Nephron progenitor cell (in vitro differentiated cells): ENCODE data around the gene ARHGAP42.

Experiments
- DNase-seq: peaks from one replicate; pipeline ENCODE4 v3.0.0; 2021
- H3K27ac Mint-ChIP-seq: 2 replicates; pipeline ENCODE4 v1.8.0; 2021; ENCODE audit warnings: mild to moderate bottlenecking, moderate library complexity, mixed read lengths
- H3K27me3 Mint-ChIP-seq: 2 replicates; pipeline ENCODE4 v1.8.0; 2021; ENCODE audit warnings: mild to moderate bottlenecking, low read depth, mixed read lengths; ENCODE audit not compliant: poor library complexity
- H3K36me3 Mint-ChIP-seq: 2 replicates; pipeline ENCODE4 v1.8.0; 2021; ENCODE audit warnings: low read depth, mixed read lengths
- H3K4me1 Mint-ChIP-seq: 2 replicates; pipeline ENCODE4 v1.8.0; 2021; ENCODE audit warnings: mixed read lengths
- H3K4me3 Mint-ChIP-seq: 2 replicates; pipeline ENCODE4 v1.8.0; 2021; ENCODE audit warnings: mild to moderate bottlenecking, moderate library complexity, mixed read lengths
- H3K9me3 Mint-ChIP-seq: 2 replicates; pipeline ENCODE4 v1.8.0; 2021; ENCODE audit warnings: mild to moderate bottlenecking, moderate library complexity, mixed read lengths
- TF ChIP-seq, protein P1 (sequence below): fragments of 200-600 bp; sonication (generic); IDR thresholded peaks from 2 replicates; pipeline ENCODE4 v1.5.0; 2021; ENCODE audit warnings: antibody characterized with exemption

ARHGAP42 gene

DNA sequence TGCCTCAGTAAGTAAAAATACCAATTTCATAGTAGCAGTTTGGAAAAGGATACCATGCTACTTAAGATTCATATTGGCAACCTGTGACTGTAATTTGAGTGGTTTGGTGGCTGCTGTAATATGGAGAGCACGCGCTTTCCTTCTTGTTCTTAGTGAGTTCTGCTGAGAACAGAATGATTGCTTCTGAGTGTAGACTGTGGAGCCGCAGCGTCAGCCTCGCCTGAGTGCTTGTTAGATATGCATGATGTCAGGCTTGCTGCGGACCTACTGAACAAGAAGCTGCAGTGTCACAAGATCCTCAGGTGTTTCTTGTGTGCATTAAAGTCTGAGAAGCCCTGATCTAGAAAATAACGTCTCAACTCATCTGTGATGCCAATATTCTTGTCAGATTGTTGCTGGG, 143.2 kb downstream of the ARHGAP42 start:
- TF ChIP-seq, protein P1, sequence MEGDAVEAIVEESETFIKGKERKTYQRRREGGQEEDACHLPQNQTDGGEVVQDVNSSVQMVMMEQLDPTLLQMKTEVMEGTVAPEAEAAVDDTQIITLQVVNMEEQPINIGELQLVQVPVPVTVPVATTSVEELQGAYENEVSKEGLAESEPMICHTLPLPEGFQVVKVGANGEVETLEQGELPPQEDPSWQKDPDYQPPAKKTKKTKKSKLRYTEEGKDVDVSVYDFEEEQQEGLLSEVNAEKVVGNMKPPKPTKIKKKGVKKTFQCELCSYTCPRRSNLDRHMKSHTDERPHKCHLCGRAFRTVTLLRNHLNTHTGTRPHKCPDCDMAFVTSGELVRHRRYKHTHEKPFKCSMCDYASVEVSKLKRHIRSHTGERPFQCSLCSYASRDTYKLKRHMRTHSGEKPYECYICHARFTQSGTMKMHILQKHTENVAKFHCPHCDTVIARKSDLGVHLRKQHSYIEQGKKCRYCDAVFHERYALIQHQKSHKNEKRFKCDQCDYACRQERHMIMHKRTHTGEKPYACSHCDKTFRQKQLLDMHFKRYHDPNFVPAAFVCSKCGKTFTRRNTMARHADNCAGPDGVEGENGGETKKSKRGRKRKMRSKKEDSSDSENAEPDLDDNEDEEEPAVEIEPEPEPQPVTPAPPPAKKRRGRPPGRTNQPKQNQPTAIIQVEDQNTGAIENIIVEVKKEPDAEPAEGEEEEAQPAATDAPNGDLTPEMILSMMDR, result no peak
- no peak overlapping the region for H3K27ac Mint-ChIP-seq
- no peaks in the 10 kb centered on the region for H3K36me3 Mint-ChIP-seq
- peak; percentile 25 for DNase-seq
- H3K27me3 Mint-ChIP-seq, result no peaks in the 10 kb centered on the region
- peaks cover 30% of the 10 kb centered on the region for H3K4me1 Mint-ChIP-seq
- no peaks in the 10 kb centered on the region for H3K9me3 Mint-ChIP-seq
- H3K4me3 Mint-ChIP-seq, result no peak overlapping the region

DNA sequence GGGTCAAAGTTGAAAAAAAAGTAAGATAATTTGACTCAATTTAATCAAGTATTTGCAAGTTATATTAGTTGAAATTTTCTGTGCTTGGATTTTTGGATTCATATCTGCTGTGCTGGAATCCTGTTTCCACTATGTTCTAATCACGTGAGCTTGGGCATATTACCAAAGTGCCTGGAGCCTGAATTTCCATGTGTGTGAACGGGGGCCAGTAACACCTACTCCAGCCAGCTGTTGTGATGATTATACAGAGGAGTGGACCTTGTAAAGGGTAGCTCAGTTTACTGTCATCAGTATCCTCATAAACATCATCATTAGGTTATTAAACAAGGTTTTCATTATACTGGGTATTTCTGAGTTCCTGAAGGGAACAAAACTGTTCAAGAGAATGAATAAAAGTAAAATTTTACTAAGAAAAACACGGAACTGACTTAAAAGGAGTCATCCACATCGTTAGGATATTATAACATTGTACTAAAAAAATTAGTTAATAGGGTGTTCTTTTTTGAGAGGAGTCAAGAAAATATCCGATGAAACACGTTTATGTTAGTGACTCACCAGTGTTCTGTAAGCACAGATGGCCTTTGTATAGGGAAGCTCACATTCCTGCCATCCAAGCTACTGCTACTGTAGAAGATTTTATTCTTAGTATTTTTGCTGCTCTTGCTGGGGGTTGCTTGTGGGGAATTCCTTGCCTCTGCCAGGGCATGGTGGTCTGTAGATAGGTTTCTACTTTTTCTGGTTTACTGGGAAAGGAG, 144.1 kb downstream of the ARHGAP42 start:
- no peaks in the 10 kb centered on the region for H3K9me3 Mint-ChIP-seq
- no peaks in the 10 kb centered on the region for H3K27me3 Mint-ChIP-seq
- TF ChIP-seq, protein P1, result no peak
- no peak overlapping the region for H3K4me3 Mint-ChIP-seq
- DNase-seq, result no peak
- H3K27ac Mint-ChIP-seq, result peak overlapping the region; percentile 36
- H3K36me3 Mint-ChIP-seq, result no peaks in the 10 kb centered on the region
- peaks cover 22% of the 10 kb centered on the region for H3K4me1 Mint-ChIP-seq

DNA sequence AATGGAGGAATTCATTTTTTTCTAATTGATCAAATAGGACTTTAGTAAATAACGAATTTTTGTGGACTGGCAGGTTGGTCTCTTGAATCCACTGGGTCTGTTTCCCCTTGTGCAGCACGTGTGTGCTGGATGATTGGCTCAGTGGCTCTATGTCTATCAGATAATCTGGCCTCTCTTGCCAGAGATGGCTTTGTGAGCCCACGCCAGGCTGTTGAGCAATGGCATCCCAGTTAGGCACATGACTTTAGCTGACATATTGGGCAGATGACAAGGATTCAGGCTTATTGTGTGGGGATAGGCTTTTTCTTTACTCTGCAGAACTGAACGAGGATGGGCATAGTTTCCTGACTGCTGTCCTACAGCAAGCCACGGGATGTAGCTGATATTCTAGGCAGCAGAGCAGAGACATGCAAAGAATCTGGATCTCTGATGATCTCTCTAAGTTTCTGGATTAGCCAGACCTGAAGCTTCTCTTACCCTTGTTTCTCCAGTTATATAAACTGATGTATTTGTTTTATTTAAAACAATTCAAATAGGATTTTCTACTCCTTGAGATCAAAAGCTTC, 144.9 kb downstream of the ARHGAP42 start:
- TF ChIP-seq, protein P1, result no peak
- H3K4me3 Mint-ChIP-seq, result no peak overlapping the region

DNA sequence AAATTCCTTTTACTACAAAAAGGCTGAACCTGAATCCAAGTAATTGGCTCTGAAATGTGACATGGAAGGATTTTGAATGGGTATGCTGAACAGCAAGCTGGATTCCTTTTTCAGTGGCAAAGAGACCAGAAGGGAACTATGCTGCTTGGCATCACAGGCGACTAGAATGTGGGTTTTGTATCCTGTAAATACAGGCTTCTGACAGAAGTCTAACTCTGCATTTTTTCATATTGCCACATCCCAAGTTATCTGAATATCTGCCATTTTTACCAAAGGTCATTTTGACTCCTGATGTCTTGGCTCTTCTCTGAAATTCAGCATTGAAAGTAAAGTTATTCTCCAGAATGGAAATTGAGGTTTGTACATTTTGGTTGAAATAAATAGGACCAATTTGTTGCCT, 145.7 kb downstream of the ARHGAP42 start:
- Mint-ChIP-seq H3K4me1 (peaks cover 23% of the 10 kb centered on the region), H3K36me3 (peaks cover 4% of the 10 kb centered on the region), H3K27ac (no peak overlapping the region), H3K27me3 (peaks cover 2% of the 10 kb centered on the region), H3K9me3 (no peaks in the 10 kb centered on the region), H3K4me3 (no peak overlapping the region)
- DNase-seq, result no peak
- TF ChIP-seq, protein P1, result no peak

More for the DNA sequence above, 144.9 kb downstream of the ARHGAP42 start:
- DNase-seq, result no peak
- Mint-ChIP-seq H3K27me3 (no peaks in the 10 kb centered on the region), H3K27ac (peak overlapping the region; percentile 32), H3K36me3 (no peaks in the 10 kb centered on the region), H3K9me3 (no peaks in the 10 kb centered on the region), H3K4me1 (peaks cover 22% of the 10 kb centered on the region)

DNA sequence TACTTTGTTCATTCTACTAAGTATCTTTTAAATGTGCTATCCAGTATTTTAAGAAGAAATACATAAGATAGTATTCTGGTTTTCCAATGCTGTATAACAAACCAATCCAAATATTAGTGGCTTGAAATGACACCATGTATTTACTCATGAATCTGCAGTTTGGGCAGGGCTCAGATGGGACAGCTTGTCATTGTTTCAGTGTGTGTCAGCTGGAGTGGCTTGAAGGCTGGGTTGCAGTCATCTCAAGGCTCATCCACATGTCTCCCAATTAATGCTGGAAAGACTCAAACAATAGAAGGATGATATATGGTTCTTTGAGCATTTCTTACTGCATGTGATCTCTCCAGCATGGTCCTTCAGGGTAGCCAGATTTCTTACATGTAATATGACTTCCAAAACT, 146.2 kb downstream of the ARHGAP42 start:
- Mint-ChIP-seq H3K36me3 (peaks cover 4% of the 10 kb centered on the region), H3K9me3 (no peaks in the 10 kb centered on the region), H3K4me3 (no peak overlapping the region), H3K4me1 (peaks cover 18% of the 10 kb centered on the region), H3K27ac (no peak overlapping the region), H3K27me3 (peaks cover 2% of the 10 kb centered on the region)
- no peak for DNase-seq
- TF ChIP-seq, protein P1, result no peak

DNA sequence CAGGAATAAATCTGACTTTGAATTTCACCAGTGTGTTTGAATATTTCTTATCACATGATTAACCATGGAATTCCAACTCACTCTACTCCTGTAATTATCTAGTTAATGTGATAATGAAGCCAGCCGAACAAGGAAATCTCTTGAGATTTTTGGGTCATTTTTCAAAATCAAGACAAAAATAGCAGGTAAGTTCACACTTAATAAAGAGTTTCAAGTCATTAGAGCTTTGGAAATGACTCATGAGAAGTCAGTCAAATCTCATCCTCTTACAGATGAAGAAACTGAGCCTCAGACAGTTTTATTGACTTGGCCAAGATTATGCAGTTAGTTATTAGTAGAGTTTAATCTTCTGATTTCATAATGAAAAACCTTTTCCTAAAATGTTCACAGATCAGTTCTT, 148.8 kb downstream of the ARHGAP42 start:
- Mint-ChIP-seq H3K4me3 (no peak overlapping the region), H3K9me3 (peaks cover 7% of the 10 kb centered on the region), H3K27ac (no peak overlapping the region), H3K4me1 (peaks cover 6% of the 10 kb centered on the region), H3K27me3 (peaks cover 2% of the 10 kb centered on the region), H3K36me3 (peaks cover 12% of the 10 kb centered on the region)
- DNase-seq, result no peak
- TF ChIP-seq, protein P1, result no peak
